ENCODE data around the gene IDE. TPM values are rescaled to one million over a fixed set of nuclear protein-coding genes. Genes with fewer than 3 reads are reported as not detected.

IDE gene
- total and polyA plus RNA-seq, 2 of the 13 experiments (the other 11 are each of a cell fraction or from before 2014, with no cell fraction given), result 16.1 to 52.1 TPM

DNA sequence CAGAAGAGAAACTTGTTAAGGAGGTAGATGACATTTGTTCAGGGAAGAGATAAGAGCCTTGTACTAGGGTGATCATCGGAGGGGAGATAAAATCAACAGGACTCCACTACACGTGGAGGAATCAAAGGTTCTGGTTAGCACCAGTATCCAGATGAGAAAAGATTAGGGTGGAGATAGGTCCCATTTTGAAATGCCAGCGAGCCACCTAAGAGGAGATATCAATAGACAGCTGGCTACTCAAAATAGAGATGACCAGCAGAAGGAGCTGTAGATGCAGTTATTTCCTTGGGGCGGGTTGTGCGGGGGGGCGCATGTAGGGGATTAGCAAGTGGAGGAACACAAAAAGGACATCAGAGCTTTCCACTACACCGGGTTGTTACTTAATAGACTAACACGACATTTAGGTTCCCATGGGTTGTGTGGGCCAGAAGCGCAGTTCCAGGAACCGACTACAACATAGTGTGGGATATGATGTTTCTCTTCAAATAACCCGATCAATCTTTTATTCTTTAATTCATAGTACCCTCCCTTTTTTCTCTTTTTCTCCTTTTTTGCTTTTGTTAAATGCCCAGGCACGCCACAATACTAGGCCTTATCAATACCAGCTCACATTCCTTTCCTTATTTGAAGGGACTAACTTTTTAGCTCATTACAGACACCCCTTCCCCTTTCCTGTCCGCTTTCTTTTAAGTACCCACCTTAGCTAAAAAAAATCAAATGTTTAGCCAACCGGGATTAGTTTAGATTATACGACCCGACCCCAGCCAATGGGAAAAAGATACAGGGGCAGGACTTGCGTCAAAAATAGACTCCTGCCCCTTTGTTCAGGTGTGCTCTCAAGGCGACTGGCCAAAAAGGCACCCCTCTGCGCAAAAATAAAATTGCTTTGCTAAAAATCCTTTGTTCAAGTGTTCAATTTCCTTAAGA is 17.0 kb upstream of the IDE start (continued):
- peak; percentile 61; the same call in 1 of the 2 replicates for TF ChIP-seq SNAPC4 (CRISPR knock-in tag; IDR thresholded peaks at IDR 0.05)
- TF ChIP-seq MAZ (IDR thresholded peaks at IDR 0.05; ENCODE audit: borderline replicate concordance, low read depth, low read length), result peak; percentile 54; the same call in 1 of the 2 replicates
- 0 out of 2 replicates have a peak, but pooled peaks have one; percentile 18 for TF ChIP-seq MAZ (CRISPR knock-in tag; IDR thresholded peaks at IDR 0.05; ENCODE audit: low read depth)
- TF ChIP-seq TGIF2 (CRISPR knock-in tag; IDR thresholded peaks at IDR 0.05), result 0 out of 2 replicates have a peak, but pooled peaks have one; percentile 46
- TF ChIP-seq ZNF510 (CRISPR knock-in tag; IDR thresholded peaks at IDR 0.05; ENCODE audit: low read depth), result 0 out of 2 replicates have a peak, but pooled peaks have one; percentile 18
- TF ChIP-seq, protein P1, sequence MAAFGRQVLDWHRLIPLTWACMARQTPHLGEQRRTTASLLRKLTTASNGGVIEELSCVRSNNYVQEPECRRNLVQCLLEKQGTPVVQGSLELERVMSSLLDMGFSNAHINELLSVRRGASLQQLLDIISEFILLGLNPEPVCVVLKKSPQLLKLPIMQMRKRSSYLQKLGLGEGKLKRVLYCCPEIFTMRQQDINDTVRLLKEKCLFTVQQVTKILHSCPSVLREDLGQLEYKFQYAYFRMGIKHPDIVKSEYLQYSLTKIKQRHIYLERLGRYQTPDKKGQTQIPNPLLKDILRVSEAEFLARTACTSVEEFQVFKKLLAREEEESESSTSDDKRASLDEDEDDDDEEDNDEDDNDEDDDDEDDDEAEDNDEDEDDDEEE (CRISPR knock-in tag; IDR thresholded peaks at IDR 0.05), result no peak
- TF ChIP-seq GATAD2A (CRISPR knock-in tag; IDR thresholded peaks at IDR 0.05), result peak; percentile 37; the same call in 1 of the 2 replicates
- TF ChIP-seq ZNF639 (CRISPR knock-in tag; conservative IDR thresholded peaks at IDR 0.05), result no peak
- 0 out of 2 replicates have a peak, but pooled peaks have one; percentile 55 for TF ChIP-seq ELF4 (CRISPR knock-in tag; IDR thresholded peaks at IDR 0.05; ENCODE audit: borderline replicate concordance)
- TF ChIP-seq CEBPG (CRISPR knock-in tag; IDR thresholded peaks at IDR 0.05), result no peak
- TF ChIP-seq PITX1 (CRISPR knock-in tag; IDR thresholded peaks at IDR 0.05), result peak; percentile 94
- TF ChIP-seq ZNF737 (CRISPR knock-in tag; IDR thresholded peaks at IDR 0.05; ENCODE audit: borderline replicate concordance), result no peak
- peak; percentile 42 for TF ChIP-seq STAG1 (CRISPR knock-in tag; IDR thresholded peaks at IDR 0.05)
- TF ChIP-seq ZNF317 (CRISPR knock-in tag; IDR thresholded peaks at IDR 0.05), result peak; percentile 30; the same call in 1 of the 2 replicates
- TF ChIP-seq, protein P2, sequence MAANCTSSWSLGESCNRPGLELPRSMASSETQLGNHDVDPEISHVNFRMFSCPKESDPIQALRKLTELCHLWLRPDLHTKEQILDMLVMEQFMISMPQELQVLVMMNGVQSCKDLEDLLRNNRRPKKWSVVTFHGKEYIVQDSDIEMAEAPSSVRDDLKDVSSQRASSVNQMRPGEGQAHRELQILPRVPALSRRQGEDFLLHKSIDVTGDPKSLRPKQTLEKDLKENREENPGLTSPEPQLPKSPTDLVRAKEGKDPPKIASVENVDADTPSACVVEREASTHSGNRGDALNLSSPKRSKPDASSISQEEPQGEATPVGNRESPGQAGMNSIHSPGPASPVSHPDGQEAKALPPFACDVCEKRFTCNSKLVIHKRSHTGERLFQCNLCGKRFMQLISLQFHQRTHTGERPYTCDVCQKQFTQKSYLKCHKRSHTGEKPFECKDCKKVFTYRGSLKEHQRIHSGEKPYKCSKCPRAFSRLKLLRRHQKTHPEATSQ (CRISPR knock-in tag; IDR thresholded peaks at IDR 0.05; ENCODE audit: borderline replicate concordance), result 0 out of 2 replicates have a peak, but pooled peaks have one; percentile 11
- TF ChIP-seq XBP1 (CRISPR knock-in tag; IDR thresholded peaks at IDR 0.05), result no peak
- TF ChIP-seq TBP (CRISPR knock-in tag; IDR thresholded peaks at IDR 0.05), result no peak
- TF ChIP-seq SPEN (CRISPR knock-in tag; IDR thresholded peaks at IDR 0.05; ENCODE audit: low read depth), result 0 out of 2 replicates have a peak, but pooled peaks have one; percentile 19
- peak; percentile 53; the same call in 1 of the 2 replicates for TF ChIP-seq TFAP4 (IDR thresholded peaks at IDR 0.05; ENCODE audit: borderline replicate concordance, low read depth)

All from HepG2 (cell line).